Natural killer cell (primary cell): Measurements from ENCODE around the gene PRR3. TPM values are rescaled to one million over a fixed set of nuclear protein-coding genes. Genes with fewer than 3 reads are reported as not detected.

Source experiments
- ATAC-seq, 3 donors: fragments of 150-1000 bp in 2 of 3; fragments of 200-7000 bp in 1 of 3; cut with Tn5 transposase; 1 replicate in 1 of 3; 2 replicates in 2 of 3; pipeline ENCODE4 v1.10.0; 2021; ENCODE audit warnings: mild to moderate bottlenecking in 2 of 3, moderate library complexity in 2 of 3
- DNase-seq, 2 donors: peaks; one replicate each; pipeline versions ENCODE4 v3.0.0 to v3.0.0-alpha.2; 2013 to 2021; ENCODE audit warnings: mixed read lengths in 1 of 2
- H3K27ac ChIP-seq: one replicate; pipeline ENCODE4 v1.5.1; 2013; ENCODE audit warnings: mild to moderate bottlenecking, low read length
- H3K27me3 ChIP-seq: one replicate; pipeline ENCODE4 v1.6.1; 2013; ENCODE audit warnings: low read length; ENCODE audit not compliant: control insufficient read depth, insufficient read depth
- H3K36me3 ChIP-seq: one replicate; pipeline ENCODE4 v1.6.1; 2013; ENCODE audit warnings: low read length; ENCODE audit not compliant: control insufficient read depth, insufficient read depth
- H3K4me1 ChIP-seq: one replicate; pipeline ENCODE4 v1.6.1; 2013; ENCODE audit warnings: low read length; ENCODE audit not compliant: control insufficient read depth, insufficient read depth
- H3K4me3 ChIP-seq: one replicate; pipeline ENCODE4 v1.5.1; 2013; ENCODE audit warnings: low read length
- H3K9me3 ChIP-seq: one replicate; pipeline ENCODE4 v1.6.1; 2013; ENCODE audit warnings: low read length; ENCODE audit not compliant: control insufficient read depth, insufficient read depth
- H3K27ac Mint-ChIP-seq, 2 donors: one replicate each; pipeline ENCODE4 v1.8.0; 2022; ENCODE audit warnings: mild to moderate bottlenecking in 2 of 2, mixed read lengths in 2 of 2, moderate library complexity in 1 of 2
- H3K27me3 Mint-ChIP-seq, 2 donors: one replicate each; pipeline ENCODE4 v1.8.0; 2022; ENCODE audit warnings: low read depth in 2 of 2, mixed read lengths in 2 of 2
- H3K36me3 Mint-ChIP-seq: one replicate; pipeline ENCODE4 v1.8.0; 2022; ENCODE audit warnings: mixed read lengths
- H3K4me1 Mint-ChIP-seq, 2 donors: one replicate each; pipeline ENCODE4 v1.8.0; 2022; ENCODE audit warnings: mixed read lengths in 2 of 2
- H3K4me3 Mint-ChIP-seq: one replicate; pipeline ENCODE4 v1.8.0; 2022; ENCODE audit warnings: mild to moderate bottlenecking, moderate library complexity, mixed read lengths
- H3K9me3 Mint-ChIP-seq, 2 donors: one replicate each; pipeline ENCODE4 v1.8.0; 2022; ENCODE audit warnings: mixed read lengths in 2 of 2
- CTCF ChIP-seq: fragments of 200-600 bp; IDR thresholded peaks from one replicate; pipeline ENCODE4 v1.8.0; 2022; ENCODE audit warnings: antibody characterized with exemption
- WGBS: methylation state at CpG from one replicate; pipeline ENCODE4 v1.1.7; 2013; ENCODE audit warnings: missing lambda C conversion rate; ENCODE audit not compliant: insufficient coverage; 5-methylcytosine and 5-hydroxymethylcytosine counted together
- intact Hi-C: fragments of 100-400 bp; cut with micrococcal nuclease; formaldehyde crosslinking; loops from one replicate; pipeline ENCODE4 v1.14.2; 2022
- total RNA-seq, 4 donors: library from RNA; stranded (reverse); fragments of 120-200 nt in 1 of 4; gene quantifications; one replicate each; pipeline versions ENCODE4 v1.2.3 to v1.2.4, GENCODE V29; 2013 to 2022

The PRR3 gene
- total RNA-seq, 3 donors from 2014 or later (not counting 1 experiment from before 2014, with no cell fraction given), result 9.5 to 14.8 (median 13.9) TPM

- peaks cover 64% of the 10 kb centered on the region in 2 donors for H3K4me1 Mint-ChIP-seq
- Histone ChIP-seq H3K4me3 (no peak overlapping the region), H3K4me1 (peaks cover 19% of the 10 kb centered on the region), H3K9me3 (no peaks in the 10 kb centered on the region), H3K36me3 (peaks cover 19% of the 10 kb centered on the region), H3K27ac (no peak overlapping the region), H3K27me3 (no peaks in the 10 kb centered on the region)
- 60% methylated on average over 4 of the region's 4 CpGs for WGBS
- H3K9me3 Mint-ChIP-seq, result no peaks in the 10 kb centered on the region
- H3K4me3 Mint-ChIP-seq, result peak overlapping the region; percentile 45
- H3K27ac Mint-ChIP-seq, result peak overlapping the region; percentile 98 to 99
- no peak for DNase-seq
- no peak for TF ChIP-seq CTCF
- H3K36me3 Mint-ChIP-seq, result peaks cover 15% of the 10 kb centered on the region
- intact Hi-C loops, result no loop called here
- H3K27me3 Mint-ChIP-seq, result no peaks in the 10 kb centered on the region
- ATAC-seq, result no peak
Observed at GRCh38 chr6:30573113-30573512, 16.0 kb downstream of the PRR3 start.

- Histone ChIP-seq H3K9me3 (no peaks in the 10 kb centered on the region), H3K4me1 (no peaks in the 10 kb centered on the region), H3K36me3 (peaks cover 60% of the 10 kb centered on the region), H3K27me3 (no peaks in the 10 kb centered on the region), H3K27ac (no peak overlapping the region), H3K4me3 (no peak overlapping the region)
- TF ChIP-seq CTCF, result no peak
- H3K9me3 Mint-ChIP-seq, result no peaks in the 10 kb centered on the region
- peaks cover 31 to 34% of the 10 kb centered on the region in 2 donors for H3K4me1 Mint-ChIP-seq
- intact Hi-C loops, result no loop called here
- H3K36me3 Mint-ChIP-seq, result peaks cover 17% of the 10 kb centered on the region
- no peak overlapping the region for H3K4me3 Mint-ChIP-seq
- ATAC-seq, result no peak
- WGBS, result 100% methylated on average over 8 of the region's 8 CpGs
- H3K27me3 Mint-ChIP-seq, result no peaks in the 10 kb centered on the region
- DNase-seq, result no peak
- no peak overlapping the region for H3K27ac Mint-ChIP-seq
Observed at GRCh38 chr6:30578051-30578450, 21.0 kb downstream of the PRR3 start.

- ATAC-seq (no peak), DNase-seq (no peak)
- over 99% methylated on average over 5 of the region's 5 CpGs for WGBS
- Histone ChIP-seq H3K27me3 (no peaks in the 10 kb centered on the region), H3K9me3 (no peaks in the 10 kb centered on the region), H3K4me3 (no peak overlapping the region), H3K36me3 (peaks cover 83% of the 10 kb centered on the region), H3K4me1 (no peaks in the 10 kb centered on the region), H3K27ac (no peak overlapping the region)
- H3K27ac Mint-ChIP-seq, result peak overlapping the region in 1 of 2 donors; percentile 29
- no peaks in the 10 kb centered on the region for H3K27me3 Mint-ChIP-seq
- H3K36me3 Mint-ChIP-seq, result peaks cover 8% of the 10 kb centered on the region
- H3K4me1 Mint-ChIP-seq, result peaks cover 5% of the 10 kb centered on the region in 2 donors
- intact Hi-C loops, result no loop called here
- no peaks in the 10 kb centered on the region for H3K9me3 Mint-ChIP-seq
- no peak overlapping the region for H3K4me3 Mint-ChIP-seq
- no peak for TF ChIP-seq CTCF
Observed at GRCh38 chr6:30583921-30584320, 26.8 kb downstream of the PRR3 start.

GRCh38 chr6:30589754-30590358, 32.8 kb downstream of the PRR3 start:
- H3K27ac ChIP-seq, result no peak overlapping the region
- Mint-ChIP-seq H3K4me1 (peaks cover 7 to 13% of the 10 kb centered on the region in 2 donors), H3K27ac (peak overlapping the region in 1 of 2 donors; percentile 26)

More at GRCh38 chr6:30589754-30590358, 32.8 kb downstream of the PRR3 start:
- ATAC-seq (no peak), DNase-seq (no peak)
- Mint-ChIP-seq H3K27me3 (no peaks in the 10 kb centered on the region), H3K36me3 (peaks cover 17% of the 10 kb centered on the region), H3K4me3 (no peak overlapping the region), H3K9me3 (no peaks in the 10 kb centered on the region)
- Histone ChIP-seq H3K9me3 (no peaks in the 10 kb centered on the region), H3K27me3 (no peaks in the 10 kb centered on the region), H3K36me3 (peaks cover 74% of the 10 kb centered on the region), H3K4me1 (no peaks in the 10 kb centered on the region), H3K4me3 (no peak overlapping the region)
- TF ChIP-seq CTCF, result no peak
- WGBS, result 95% methylated on average over 15 of the region's 15 CpGs
- intact Hi-C loops, result no loop called here
